NCI-H69 (cell line): ENCODE measurements around the gene GPR107.
"Not testable (repeated sequence)": the region's sequence is repeated elsewhere in the genome, so short reads cannot be mapped to it uniquely, and the experiment has no call there.

ENCODE experiments used
- DNase-seq: peaks from one replicate; lab custom pipeline; 2025; lab: John Stamatoyannopoulos, UW

GPR107 gene

DNA sequence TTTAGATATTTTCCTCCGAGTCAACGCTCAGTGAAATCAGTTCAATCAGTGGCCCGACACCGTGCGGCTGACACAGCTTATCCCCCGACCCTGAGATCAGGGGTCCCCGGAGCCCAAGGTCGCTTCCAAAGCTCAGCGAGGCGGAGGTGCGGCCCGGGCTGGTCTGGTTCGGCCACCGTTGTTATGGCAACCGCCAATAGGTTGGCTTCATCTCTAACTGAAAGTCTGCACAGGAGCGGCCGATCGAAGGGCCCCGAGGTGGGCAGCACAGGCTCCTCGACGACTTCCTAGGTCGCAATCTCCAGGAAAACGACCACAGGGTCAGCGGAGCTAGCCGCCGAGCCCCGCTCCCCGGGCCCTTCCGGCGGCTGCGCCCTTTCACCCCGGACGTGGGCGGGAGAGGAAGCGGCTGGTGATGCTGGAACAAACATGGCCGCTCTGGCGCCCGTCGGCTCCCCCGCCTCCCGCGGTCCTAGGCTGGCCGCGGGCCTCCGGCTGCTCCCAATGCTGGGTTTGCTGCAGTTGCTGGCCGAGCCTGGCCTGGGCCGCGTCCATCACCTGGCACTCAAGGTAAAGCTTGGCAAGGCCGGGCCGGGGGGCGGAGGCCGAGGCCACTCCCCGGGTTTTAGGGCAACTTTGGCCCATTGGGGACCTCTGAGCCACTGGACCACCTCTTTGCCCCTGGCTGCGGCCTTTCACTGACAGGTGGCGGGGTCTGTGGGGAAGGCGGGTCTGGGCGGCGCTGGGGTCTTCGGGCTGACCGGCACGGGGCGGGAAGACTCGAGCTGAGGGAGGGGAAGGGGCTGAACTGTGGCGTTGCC, at the start of gene GPR107:
GPR107 (plus strand) TSS at position 403 of the 821 bp plus-strand sequence; CDS start at position 430, 27 bp downstream.
- DNase-seq: peak; percentile 87

- DNase-seq: no peak
Observed at GRCh38 chr9:130003943-130004552, 49.7 kb upstream of the GPR107 start.

GRCh38 chr9:130006952-130007351, 46.8 kb upstream of the GPR107 start:
- not testable (repeated sequence) for DNase-seq

DNA sequence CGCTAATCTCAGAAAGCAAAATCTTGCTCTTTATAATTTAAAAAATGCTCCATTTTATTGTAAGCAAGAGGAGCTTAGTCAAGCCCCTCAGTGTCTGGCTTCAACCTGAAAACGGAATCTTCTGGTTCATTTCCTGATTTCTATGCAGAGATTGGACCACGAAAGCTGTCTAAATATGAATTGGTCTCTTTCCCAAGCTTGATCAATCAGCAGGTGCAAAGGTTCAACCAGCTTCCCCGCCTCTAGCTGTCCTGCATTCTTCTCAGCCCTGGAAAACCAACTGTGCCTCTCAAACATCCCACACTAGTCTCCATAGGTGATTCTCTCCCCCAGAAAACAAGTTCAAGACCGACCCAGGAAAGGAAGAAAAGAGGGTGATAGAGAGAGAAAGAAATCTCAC, 45.2 kb upstream of the GPR107 start:
- no peak for DNase-seq

GRCh38 chr9:130009546-130009945, 44.2 kb upstream of the GPR107 start:
- not testable (repeated sequence) for DNase-seq

- no peak for DNase-seq
Observed at GRCh38 chr9:130010151-130010988, 43.3 kb upstream of the GPR107 start.

DNA sequence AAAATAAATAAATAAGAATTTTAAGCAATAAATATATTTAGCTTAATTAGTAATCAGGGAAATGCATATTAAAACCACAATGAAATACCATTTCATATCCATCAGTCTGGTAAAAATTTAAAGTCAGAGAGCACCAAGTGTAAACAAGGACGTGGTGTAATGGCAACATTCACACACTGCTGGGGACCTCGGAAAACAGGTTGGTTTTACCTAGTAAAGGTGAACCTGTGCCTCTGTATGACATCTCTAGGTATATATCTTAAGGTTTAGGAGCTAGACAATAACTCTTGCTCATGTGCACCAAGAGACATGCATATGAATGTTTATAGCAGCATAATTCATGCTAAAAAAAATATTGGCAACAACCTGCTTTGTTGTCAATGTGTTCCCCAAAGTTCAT, 40.4 kb upstream of the GPR107 start:
- no peak for DNase-seq

- DNase-seq: no peak
Observed at GRCh38 chr9:130015353-130016019, 38.2 kb upstream of the GPR107 start.

GRCh38 chr9:130017076-130017475, 36.6 kb upstream of the GPR107 start:
- no peak for DNase-seq

GRCh38 chr9:130017510-130017909, 36.2 kb upstream of the GPR107 start:
- not testable (repeated sequence) for DNase-seq

DNA sequence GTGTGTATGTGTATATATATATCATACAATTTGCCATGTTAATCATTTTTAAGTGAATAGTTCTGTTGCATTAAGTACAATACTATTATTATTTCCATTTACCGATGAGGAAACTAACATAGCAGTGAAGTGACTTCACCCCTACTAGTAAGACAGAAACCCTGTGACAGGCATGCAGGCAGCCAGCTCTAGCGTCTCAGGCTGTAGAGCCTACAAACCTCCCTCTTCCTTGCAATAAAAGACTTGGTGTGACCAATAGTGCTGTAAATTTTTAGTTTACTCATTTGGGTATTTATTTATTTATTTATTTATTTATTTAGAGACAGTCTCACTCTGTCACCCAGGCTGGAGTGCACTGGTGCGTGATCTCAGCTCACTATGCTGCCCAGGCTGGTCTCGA, 35.4 kb upstream of the GPR107 start:
- no peak for DNase-seq

- DNase-seq: no peak
Observed at GRCh38 chr9:130020618-130021017, 33.1 kb upstream of the GPR107 start.

GRCh38 chr9:130021123-130021522, 32.6 kb upstream of the GPR107 start:
- no peak for DNase-seq

DNA sequence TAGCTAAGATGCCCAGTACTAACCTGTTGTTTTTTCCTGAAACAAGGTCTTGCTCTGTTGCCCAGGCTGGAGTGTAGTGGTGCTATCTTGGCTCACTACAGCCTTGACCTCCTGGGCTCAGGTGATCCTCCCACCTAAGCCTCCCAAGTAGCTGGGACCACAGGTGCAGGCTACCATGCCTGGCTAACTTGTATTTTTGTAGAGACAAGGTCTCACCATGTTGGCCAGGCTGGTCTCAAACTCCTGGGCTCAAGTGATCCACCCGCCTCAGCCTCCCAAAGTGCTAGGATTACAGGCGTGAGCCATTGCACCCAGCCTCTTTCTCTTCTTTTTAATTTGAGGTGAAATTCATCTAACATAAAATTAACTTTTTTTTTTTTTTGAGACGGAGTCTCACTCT, 31.9 kb upstream of the GPR107 start:
- DNase-seq: not testable (repeated sequence)

DNA sequence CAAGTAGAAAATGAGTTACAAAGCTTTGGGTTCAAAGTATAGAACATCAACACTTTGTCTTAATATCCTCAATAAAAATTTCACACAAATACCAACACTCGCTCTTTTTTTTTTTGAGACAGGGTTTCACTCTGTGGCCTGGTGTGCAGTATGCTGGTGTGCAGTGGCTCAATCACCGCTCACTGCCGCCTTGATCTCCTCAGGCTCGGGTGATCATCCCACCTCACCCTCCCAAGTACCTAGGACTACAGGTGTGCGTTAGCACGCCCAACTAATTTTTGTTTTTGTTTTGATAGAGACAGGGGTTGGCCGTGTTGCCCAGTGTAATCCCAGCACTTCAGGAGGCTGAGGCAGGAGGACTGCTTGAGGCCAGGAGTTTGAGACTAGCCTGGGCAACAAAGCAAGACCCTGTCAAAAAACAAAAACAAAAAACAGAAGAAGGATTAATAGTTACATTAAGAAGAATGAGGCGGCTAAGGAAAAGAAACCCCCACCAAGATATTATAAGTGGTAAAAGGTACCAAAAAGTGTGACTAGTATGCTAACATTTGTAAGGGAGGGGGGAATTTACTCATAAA, 31.1 kb upstream of the GPR107 start:
- DNase-seq: no peak

GRCh38 chr9:130023144-130023787, 30.4 kb upstream of the GPR107 start:
- no peak for DNase-seq

- no peak for DNase-seq
Observed at GRCh38 chr9:130023994-130024596, 29.6 kb upstream of the GPR107 start.

DNA sequence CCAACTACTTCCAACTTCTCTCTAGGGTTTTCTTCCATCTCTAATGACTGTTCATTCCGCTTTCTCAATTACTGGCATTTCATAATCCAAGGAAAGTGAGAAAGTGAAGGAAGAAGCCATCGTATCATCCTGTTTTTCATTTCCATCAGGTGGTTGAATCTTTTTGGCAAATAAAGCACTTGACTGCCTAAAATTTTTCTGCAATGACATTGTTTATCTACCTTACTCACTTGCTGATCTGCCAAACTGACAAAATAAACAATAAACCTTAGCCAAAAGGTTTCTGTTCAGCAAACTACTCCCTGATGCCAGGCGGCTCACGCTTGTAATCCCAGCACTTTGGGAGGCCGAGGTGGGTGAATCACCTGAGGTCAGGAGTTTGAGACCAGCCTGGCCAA, 29.1 kb upstream of the GPR107 start:
- DNase-seq: no peak

- no peak for DNase-seq
Observed at GRCh38 chr9:130026583-130027340, 26.9 kb upstream of the GPR107 start.
